ENCODE data around the gene DGLUCY.
"Not testable (repeated sequence)": the region's sequence is repeated elsewhere in the genome, so short reads cannot be mapped to it uniquely, and the experiment has no call there.

The DGLUCY gene

DNA sequence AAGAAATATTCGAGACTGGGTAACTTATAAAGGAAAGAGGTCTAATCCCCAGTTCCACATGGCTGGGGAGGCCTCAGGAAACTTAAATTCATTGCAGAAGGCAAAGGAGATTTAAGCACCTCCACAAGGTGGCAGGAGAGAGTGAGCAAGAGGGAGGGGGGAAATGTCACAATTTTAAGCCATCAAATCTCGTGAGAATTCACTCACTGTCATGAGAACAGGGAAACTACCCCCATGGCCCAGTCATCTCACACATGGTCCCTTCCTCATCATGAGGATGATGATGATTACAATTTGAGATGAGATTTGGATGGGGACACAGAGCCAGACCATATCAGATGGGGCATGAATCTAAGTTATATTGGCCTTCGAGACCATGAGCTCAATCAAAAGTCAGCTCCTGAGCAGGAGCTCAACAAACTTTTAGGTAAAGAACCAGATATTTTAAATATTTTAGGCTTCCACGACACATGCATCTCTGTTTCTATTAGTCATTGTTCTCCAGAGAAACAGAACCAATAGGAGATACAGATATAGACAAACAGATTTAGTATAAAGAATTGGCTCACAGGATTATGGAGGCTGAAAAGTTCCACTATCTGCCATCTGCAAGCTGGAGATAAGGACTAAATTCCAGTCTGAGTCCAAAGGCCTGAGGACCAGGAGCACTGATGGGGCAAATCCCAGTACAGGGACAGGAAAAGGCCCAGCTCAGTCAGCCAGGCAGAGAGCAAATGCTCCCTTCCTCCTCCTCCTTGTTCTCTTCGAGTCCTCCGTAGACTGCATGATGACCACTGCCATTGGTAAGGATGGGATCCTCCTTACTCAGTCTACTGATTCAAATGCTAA lies 24.9 kb downstream of the DGLUCY start:
- peak; percentile 44 for DNase-seq

DNA sequence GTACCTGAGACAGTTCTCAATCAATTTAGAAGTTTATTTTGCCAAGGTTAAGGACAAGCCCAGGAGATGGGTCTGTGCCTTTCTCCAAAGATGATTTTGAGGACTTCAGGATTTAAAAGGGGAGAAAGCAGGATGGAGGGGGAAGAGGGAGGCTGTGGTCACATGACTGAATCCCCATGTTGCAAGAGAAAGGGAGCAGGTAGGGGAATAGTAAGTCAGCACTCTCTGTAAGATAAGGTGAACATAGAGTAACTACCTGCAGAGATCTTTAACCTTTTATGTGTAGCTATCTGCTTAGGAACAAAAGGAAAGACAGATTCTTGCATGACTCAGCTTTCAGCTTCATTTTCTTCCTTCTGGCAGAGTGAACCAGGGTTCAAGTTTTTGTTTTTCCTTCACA lies 25.9 kb downstream of the DGLUCY start:
- DNase-seq, result no peak

DNA sequence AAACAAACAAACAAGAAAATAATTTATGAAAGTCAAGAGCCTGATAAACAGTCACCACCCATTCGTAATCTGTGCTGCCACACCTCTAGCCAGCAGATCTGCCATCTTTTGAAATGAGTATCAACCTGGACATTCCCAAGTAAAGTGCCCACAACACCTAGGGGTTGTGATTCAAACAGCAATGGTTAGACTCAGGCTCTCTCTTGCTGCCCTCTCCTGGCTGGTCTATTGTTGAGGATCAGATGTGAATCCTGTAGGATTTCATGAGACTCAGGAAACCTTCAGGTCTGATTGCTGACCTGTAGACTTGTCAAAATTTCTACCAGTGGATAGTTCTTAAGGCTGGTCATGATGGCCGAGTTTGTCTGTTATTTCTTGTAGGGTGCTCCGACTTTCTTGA lies 26.8 kb downstream of the DGLUCY start:
- DNase-seq, result no peak

DNA sequence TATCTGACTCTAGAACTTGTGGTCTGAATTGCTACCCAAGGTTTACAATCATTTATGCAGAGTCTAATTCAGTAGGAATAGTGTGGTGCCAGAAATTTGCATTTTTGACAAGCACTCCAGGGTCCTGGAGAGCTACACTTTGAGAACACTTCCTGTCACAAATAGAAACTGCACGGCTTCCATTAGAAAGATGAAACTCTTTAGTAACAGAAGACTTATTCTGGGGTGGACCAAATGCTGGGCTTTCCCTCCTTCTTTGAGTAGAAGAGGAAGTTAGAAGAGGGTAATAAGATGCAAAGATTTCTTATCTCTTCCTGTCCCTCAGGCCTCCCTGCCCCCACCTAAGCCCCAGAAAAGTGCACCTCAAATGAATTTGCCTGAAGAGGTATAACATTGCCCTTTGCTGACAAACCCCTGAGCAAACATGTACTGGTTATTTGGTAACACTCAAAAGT lies 28.4 kb downstream of the DGLUCY start:
- no peak for DNase-seq

DNA sequence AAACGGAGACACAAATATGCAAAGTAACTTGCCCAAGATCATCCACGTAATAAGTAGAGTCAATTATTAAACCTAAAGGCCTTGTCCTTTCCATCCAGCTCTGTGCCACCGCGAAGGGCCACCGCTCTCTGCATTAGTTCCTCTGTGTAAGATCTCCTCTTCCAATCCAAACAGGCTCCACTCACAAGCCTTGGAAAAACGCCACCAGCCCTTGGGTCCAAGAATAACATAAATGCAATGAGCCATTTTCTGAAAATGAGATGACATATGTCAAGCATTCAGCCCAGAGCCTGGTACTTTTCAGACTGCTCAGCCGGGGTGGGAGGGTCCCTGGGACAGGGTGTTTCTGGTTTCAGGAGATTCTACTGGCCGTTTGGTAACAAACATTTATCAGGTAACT lies 30.0 kb downstream of the DGLUCY start:
- no peak for DNase-seq

DNA sequence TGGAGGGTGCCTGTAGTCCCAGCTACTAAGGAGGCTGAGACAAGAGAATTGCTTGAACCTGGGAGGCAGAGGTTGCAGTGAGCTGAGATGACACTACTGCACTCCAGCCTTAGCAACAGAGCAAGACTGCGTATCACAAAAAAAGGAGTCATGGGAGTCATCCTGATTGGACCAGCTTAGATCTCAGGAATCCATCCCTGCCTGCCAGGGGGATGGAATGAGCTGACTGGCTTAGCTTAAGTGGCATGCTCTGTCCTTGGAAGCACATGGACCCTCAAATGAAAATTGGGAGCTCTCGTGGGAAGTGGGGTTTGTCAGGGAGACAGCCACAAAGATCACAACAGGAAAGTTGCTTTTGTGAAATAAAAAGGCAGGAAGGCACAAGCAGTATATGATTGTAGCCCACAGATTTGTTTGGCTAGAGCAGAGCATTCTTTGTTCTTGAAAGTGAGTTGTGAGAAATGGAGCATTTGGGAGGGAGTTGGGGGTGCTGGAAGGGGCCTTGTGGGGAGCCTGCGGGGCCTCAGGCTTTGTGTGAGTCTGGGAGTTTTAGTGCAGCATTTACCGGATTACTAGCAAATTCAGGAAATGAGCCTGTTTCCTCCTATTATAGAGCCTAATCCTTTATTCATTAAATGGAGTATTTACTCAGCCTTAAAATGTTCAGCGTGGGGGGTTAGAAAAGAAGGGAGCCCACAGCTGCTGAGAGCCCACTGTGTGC lies 30.7 kb downstream of the DGLUCY start:
- no peak for DNase-seq

DNA sequence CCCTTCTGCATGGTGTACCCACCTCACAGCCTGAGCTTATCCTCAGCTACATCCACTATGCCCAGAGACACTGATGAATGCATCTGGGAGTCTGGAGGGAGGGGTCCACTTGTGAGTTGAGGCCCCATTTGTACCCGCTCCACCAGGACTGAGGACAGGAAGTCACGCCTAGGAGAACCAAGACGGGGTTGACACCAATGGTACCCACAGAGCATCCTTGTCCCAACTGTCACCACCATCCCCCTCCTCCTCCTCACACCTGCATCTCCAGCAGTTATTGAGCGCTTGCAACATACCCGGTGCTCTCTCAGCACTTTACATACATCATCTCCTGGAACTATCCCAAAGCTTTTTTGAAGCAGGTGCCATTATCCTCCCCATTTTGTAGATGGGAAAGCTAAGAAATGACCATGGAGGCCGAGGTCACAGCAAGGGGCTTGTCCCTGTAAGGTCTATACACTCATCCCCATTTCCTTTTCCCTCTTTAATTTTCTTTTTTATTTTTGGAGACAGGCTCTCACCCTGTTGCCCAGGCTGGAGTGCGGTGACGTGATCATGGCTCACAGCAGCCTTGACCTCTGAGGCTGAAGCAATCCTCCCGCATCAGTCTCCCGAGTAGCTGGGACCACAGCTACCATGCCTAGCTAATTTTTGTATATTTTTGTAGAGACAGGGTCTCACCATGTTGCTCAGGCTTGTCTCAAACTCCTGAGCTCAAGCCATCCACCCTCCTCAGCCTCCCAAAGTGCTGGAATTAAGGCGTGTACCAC lies 31.7 kb downstream of the DGLUCY start:
- DNase-seq, result no peak

DNA sequence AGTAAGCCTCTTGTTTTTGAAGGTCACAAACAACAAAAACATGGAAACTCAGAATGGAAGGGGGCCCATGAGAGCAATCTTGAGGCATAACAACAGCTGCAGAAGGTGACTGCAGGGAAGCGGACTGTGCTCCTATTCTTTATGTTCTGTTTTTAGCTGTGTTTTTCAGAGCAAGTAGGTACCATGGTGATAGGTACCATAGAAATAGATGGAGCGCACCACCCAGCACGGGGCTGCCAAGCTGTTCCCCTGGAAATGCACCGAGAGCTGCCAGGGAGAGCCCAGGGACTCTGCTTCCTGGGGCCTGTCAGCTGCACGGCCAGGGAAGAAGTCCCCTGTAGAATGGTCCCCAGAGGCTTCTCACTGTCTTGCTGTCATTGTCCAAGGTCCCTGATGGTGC lies 32.8 kb downstream of the DGLUCY start:
- no peak for DNase-seq

DNA sequence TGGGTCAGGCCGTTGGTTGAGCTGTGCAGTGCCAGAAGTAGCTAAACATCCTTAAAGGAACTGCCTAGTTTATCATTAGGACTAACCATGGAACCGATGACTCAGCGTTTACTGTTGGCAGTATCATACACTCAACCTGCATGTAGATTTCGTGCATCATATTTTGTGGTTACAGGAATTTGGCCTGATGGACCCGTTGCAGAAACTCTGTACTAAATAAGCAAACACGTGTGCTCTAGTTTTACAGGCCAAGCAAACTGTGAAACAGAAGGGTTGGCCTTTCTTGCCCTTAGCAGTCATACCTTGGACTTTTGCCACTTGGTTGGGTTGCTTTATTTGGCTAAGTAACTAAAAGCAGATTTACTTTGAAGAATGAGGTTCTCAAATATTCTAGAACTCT lies 35.6 kb downstream of the DGLUCY start:
- no peak for DNase-seq

DNA sequence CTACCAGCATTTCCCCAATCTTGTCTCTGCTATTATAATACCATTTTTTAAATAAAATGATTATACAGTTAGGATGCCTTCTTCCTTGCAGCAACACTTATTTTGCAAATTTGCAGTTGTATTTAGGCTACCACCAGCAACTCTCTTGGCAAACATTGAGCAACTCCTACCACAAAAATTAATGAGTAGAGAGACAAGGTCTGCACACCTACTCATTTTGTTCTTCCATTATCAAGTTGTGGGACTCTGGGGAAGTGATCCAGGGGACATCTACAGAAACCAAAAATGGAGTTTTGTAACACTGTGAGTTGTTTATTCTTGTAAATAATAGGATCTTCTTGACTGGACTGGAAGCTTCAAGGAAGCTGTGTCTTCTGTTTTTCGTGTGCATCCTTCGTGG lies 38.6 kb downstream of the DGLUCY start:
- DNase-seq, result no peak

DNA sequence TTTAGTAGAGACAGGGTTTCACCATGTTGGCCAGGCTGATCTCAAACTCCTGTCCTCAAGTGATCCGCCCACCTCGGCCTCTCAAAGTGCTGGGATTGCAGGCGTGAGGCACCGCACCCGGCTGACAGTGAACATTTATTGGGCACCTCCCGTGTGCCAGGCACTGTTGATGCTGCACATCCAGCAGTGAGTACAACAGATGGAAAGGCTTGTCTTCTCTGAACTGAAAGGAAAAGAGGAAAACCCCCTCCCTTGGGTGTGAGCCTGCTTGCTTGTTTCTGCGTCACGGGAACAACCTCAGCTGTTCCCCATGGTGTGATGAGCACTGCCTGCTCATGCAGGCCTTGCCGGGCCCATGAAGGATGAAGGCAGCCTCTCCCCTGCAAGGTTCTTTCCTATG lies 39.5 kb downstream of the DGLUCY start:
- no peak for DNase-seq

DNA sequence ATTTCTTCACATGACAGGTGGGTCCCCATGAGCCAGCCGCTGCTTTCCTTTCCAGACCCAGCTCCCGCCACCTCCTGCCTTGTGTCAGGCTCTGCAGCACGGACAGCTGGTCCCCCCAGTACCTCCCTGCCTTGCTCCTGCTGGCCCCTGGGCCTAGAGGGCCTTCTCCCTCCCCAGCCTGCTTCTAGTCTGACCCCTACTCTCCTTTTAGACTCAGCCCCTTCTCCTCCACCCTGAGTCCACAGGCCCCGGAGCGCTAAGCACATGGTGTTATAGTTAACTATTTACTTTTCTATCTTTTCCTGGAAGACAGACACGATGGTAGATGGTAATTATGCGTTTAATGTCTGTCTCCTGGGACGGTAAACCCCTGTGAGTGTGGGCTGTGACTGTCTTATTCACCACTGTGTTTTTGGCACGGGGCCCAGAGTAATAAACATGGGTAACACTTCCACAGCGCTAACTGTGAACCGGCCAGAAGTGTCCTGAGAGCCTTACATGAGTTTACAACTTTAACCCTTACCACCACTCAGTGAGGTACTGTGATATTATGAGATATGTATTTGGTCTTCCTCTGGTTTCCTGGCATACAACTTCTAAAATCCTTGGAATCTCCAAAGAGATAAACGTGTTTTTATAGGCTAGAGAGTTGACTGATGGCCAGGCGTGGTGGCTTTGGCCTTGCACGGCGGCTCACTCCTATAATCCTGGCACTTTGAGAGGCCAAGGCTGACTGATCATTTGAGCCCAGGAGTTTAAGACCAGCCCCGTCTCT lies 41.2 kb downstream of the DGLUCY start:
- DNase-seq, result no peak

DNA sequence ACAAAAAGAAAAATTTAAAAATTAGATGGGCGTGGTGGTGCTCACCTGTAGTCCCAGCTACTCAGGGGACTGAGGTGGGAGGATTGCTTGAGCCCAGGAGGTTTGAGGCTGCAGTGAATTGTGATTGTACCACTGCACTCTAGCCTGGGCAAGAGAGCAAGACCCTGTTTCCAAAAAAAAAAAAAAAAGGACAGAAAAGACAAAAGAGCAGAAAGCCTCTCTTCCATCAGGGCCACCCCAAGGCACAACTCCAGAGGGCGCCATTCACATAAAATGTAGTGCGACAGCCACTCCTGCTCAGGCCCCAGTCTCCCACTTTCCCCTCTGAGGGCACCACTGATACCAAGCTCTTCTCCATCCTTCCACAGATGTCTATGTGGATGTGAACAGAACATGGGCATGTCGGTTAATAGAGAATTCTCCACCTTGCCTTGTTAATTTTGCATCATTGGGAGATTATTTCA lies 41.8 kb downstream of the DGLUCY start:
- DNase-seq, result no peak

DNA sequence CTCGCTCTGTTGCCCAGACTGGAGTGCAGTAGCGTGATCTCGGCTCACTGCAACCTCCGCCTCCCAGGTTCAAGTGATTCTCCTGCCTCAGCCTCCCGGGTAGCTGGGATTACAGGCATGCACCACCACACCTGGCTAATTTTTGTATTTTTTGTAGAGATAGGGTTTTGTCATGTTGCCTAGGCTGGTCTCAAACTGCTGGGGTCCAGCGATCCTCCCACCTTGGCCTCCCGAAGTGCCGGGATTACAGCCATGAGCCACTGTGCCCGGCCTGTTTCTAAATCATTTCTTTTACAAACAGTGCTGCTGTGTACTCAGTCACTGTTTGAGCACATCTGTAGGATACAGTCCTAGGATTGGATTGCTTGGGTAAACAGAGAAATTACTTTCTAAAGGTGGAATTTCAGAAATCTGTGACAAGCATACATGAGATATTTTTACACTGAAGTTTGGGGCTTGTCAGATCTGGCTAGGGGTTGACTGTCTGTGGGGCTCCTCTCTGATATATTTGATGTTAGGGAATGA lies 42.3 kb downstream of the DGLUCY start:
- not testable (repeated sequence) for DNase-seq

DNA sequence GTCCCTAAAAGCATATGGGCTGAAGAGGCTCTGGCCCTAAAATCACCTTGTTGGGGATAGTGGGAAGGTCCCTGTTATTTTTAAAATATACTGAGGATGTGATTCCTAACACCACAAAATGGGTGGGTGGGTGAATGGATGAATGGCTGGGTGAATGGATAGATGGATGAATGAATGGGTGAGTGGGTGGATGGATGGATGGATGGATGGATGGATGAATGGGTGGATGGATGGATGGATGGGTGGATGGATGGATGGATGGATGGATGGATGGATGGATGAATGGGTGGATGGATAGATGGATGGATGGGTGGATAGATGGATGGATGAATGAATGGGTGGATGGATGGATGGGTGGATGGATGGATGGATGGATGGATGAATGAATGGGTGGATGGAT lies 43.0 kb downstream of the DGLUCY start:
- not testable (repeated sequence) for DNase-seq

DNA sequence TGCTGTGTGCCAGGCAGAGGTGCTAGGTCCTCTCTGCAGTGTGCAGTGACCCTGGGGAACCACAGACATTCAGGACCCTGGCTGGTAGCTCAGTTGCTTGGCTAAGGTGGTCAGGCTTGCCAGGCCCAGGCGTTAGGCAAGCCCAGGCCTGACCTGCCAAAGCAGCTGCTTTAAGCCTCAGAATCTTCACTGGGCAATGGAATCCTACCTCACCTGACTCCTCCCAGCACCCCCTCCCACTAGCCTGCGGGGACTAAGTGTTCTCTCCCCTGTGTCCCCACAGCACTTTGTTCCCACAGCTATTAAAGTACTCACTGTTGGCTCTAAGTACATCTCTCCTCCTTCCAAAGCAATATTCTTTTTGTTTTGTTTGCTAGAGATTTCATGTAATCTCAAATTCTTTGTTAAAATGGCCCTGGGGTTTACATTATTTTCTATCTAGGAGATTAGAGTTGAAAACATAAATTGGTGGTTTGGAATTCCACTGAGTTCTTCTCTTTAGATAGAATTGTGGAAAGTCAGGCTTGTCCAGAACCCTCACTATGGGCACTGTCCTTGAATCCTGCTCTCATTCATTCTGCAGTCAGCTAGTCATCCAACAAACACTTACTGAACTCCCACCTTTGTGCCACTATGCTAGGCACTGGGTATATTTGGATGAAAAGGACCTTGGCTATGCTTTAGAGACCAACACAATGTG lies 44.4 kb downstream of the DGLUCY start:
- DNase-seq, result no peak

DNA sequence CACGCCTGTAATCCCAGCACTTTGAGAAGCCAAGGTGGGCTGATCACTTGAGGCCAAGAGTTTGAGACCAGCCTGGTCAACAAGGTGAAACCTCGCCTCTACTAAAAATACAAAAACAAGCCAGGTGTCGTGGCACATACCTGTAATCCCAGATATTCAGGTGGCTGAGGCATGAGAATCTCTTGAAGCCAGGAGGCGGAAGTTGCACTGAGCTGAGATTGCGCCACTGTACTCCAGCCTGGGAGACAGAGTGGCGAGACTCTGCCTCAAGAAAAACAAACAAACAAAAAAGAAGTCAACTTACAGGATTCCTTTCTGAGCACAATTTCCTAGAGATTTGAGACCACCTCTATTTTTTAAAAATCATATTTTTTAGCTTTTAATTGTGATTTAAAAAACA lies 45.3 kb downstream of the DGLUCY start:
- DNase-seq, result no peak

DNA sequence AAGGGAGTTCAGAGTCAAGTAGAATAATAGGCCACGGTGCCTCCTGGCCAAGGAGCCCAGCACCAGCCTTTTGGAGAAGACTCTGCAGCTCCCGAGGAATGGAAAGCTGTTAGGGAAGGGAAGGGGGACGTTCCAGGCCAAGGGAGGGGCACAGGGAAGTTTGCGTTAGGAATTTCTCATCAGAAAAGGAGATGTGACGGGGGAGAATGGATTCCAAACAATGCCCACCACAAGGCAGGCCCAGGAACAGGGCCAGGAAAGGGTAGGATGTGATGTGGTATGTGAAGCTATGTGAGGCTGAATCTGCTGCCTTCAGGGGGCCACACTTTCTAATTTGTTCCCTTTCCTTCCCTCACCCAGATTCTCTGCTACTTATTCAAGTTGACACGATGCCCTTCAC lies 46.0 kb downstream of the DGLUCY start:
- DNase-seq, result no peak

DNA sequence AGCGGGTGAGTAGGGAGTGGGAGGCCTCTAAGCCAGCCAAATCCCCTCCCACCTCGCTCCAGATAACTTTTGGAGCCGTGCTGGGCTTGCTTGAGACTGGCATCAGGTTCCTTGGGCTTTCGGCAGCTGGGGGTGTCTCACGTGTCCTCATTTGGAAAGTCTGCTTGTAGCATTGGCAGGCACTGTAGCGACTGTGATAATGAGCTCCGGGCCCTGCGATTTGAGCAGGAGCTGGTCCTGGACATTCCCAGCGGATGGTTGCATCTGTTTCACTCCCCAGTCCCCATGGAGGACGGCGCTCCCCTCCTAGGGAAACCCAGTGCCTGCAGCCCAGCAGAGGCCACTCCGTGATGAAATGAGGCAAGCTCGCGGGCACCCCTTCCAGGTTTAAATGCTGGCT lies 49.4 kb downstream of the DGLUCY start:
- no peak for DNase-seq

DNA sequence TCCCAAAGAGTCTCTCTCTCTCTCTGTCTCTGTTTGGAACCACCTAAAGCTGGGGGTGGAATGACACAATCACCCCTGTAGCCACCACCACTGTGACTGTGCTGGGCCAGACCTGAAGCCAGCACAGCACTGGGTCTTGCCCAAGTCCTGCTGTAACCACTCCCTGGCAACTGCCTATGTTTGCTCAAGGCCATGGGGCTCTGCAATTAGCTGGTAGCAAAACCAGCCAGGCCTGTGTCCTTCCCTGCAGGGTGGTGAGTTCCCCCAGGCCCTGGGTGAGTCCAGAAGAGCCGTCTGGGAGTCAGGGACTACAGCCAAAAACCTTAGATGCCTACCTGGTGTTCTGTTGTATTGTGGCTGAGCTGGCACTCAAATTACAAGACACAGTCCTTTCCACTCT lies 50.8 kb downstream of the DGLUCY start:
- no peak for DNase-seq

DNA sequence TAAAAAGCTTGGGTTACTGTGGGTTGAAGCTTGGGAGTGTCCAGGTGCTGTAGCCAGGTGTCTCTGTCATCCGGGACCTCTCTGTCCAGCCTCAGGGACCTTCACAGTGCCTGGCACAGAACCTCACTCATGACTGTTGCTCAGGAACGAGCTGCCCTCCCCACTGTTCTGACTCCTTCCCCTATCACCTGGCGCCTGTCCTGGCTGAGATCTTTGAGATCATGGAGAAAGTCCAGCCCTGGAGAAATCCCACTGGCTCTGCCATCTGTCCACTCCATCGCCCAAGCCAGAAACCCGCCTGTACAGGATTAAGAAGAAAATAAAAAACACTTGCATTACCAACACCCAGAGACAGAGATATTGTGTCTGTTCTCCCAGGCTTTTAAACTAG lies 53.5 kb downstream of the DGLUCY start:
- no peak for DNase-seq

DNA sequence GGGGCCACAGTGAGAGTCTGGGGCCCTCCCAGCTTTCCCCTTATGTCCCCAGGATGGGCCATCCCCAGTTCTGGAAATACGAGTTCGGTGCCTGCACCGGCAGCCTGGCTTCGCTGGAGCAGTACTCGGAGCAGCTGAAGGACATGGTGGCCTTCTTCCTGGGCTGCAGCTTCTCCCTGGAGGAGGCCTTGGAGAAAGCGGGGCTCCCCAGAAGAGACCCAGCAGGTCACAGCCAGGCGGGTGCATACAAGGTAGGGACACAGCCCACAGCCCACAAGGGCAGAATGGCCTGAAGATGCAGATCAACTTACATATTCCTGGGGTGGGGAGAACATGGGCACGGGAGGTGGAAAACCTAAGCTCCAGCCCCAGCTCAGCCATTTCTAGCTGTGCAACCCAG lies 56.1 kb downstream of the DGLUCY start:
- DNase-seq, result no peak

Measured in stimulated activated naive CD4-positive, alpha-beta T cell treated with Interleukin-2 at 50 U/mL for 16 hours (primary cell).